RWPE1 (cell line): Measurements from ENCODE around the gene AUH.

ENCODE experiments used
- CTCF ChIA-PET: fragments of 350-600 bp; sonication (Branson Sonifier 250); formaldehyde crosslinking; extraction: SDS; loops from one replicate; lab custom pipeline; 2021; lab: Yijun Ruan, JAX
- POLR2A ChIA-PET: fragments of 400-600 bp; formaldehyde crosslinking; extraction: SDS; loops from one replicate; lab custom pipeline; 2020; ENCODE audit warnings: antibody characterized with exemption; ENCODE audit not compliant: low non-redundant PET; lab: Yijun Ruan, JAX
- DNase-seq: peaks from one replicate; pipeline ENCODE4 v3.0.0; 2012; ENCODE audit warnings: low spot score
- H3K27ac ChIP-seq: fragments of 450-650 bp; 2 replicates; pipeline ENCODE4 v1.5.1; 2017
- CTCF ChIP-seq: fragments of 450-650 bp; conservative IDR thresholded peaks from 2 replicates; pipeline ENCODE4 v1.5.1; 2017; ENCODE audit warnings: low read depth, mild to moderate bottlenecking

Gene AUH

GRCh38 chr9:91291866-91292265, 69.9 kb downstream of the AUH start:
- H3K27ac ChIP-seq: no peak overlapping the region
- DNase-seq: no peak
- ChIA-PET CTCF (no interaction called here), POLR2A (no interaction called here)
- no peak for TF ChIP-seq CTCF

- H3K27ac ChIP-seq: no peak overlapping the region
- ChIA-PET CTCF (interaction anchor here (0.6 kb wide), 1 partner anchor 8 kb away, joined by 3 read pairs; no protein-coding TSS in a partner anchor), POLR2A (no interaction called here)
- DNase-seq: no peak
- no peak for TF ChIP-seq CTCF
Observed at GRCh38 chr9:91289244-91289643, 72.5 kb downstream of the AUH start.

GRCh38 chr9:91285729-91286353, 75.9 kb downstream of the AUH start:
- H3K27ac ChIP-seq: no peak overlapping the region
- ChIA-PET CTCF (interaction anchor here (0.8 kb wide), 1 partner anchor 108 kb away, joined by 4 read pairs; no protein-coding TSS in a partner anchor), POLR2A (no interaction called here)
- no peak for DNase-seq
- no peak for TF ChIP-seq CTCF

GRCh38 chr9:91282292-91282691, 79.4 kb downstream of the AUH start:
- no peak for TF ChIP-seq CTCF
- H3K27ac ChIP-seq: no peak overlapping the region
- POLR2A ChIA-PET: no interaction called here
- peak; percentile 20 for DNase-seq
- CTCF ChIA-PET: no interaction called here

- CTCF ChIA-PET: interaction anchor here (0.6 kb wide), 1 partner anchor 57 kb away, joined by 6 read pairs; no protein-coding TSS in a partner anchor
- POLR2A ChIA-PET: interaction anchor here (1.0 kb wide), 1 partner anchor 27 kb away, joined by 4 read pairs; no protein-coding TSS in a partner anchor
Observed at GRCh38 chr9:91279296-91280204, 82.2 kb downstream of the AUH start.

More at GRCh38 chr9:91279296-91280204, 82.2 kb downstream of the AUH start:
- no peak overlapping the region for H3K27ac ChIP-seq
- TF ChIP-seq CTCF: no peak
- no peak for DNase-seq
